ENCODE results near the gene ZNF205. TPM values are rescaled to one million over a fixed set of nuclear protein-coding genes. Genes with fewer than 3 reads are reported as not detected.

The ZNF205 gene
- total and polyA plus RNA-seq, 2 of the 8 experiments (the other 6 are each of a cell fraction or from before 2014, with no cell fraction given), result 19.1 to 19.9 TPM

DNA sequence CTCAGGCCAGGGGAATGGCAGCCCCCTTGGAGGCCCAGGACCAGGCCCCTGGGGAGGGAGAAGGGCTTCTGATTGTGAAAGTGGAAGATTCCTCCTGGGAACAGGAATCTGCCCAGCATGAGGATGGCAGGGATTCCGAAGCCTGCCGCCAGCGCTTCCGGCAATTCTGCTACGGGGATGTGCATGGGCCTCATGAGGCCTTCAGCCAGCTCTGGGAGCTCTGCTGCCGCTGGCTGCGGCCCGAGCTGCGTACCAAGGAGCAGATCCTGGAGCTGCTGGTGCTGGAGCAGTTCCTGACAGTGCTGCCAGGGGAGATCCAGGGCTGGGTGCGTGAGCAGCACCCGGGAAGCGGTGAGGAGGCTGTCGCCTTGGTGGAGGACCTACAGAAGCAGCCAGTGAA, 24.9 kb downstream of the ZNF205 start:
- Histone ChIP-seq H2BK20ac (ENCODE audit: low read length) (no peak overlapping the region), H3K27ac (ENCODE audit: low read depth, low read length) (no peak overlapping the region), H4K8ac (ENCODE audit: extremely low read depth, insufficient read depth, low read length) (no peak overlapping the region), H3K79me2 (ENCODE audit: control insufficient read depth in 1 of 2, insufficient read depth in 2 of 2, low read length in 2 of 2) (peaks cover 7 to 19% of the 10 kb centered on the region in 2 experiments), H4K5ac (ENCODE audit: insufficient read length, low read depth, low read length) (no peak overlapping the region), H3K27me3 (replicated peaks in 1 of 4; ENCODE audit: control insufficient read depth in 3 of 4, extremely low read depth in 1 of 4, insufficient read depth in 3 of 4, low read length in 3 of 4) (no peaks in the 10 kb centered on the region), H3K79me1 (ENCODE audit: low read depth, low read length) (no peaks in the 10 kb centered on the region; the same call in 1 of the 2 replicates), H3K36me3 (ENCODE audit: control insufficient read depth in 2 of 4, insufficient read depth in 4 of 4, low read length in 3 of 4) (peaks cover 0 to 8% (median 3%) of the 10 kb centered on the region in 4 experiments; a peak in 4 of 8 replicates), H3K9me3 (ENCODE audit: insufficient read depth in 2 of 2, low read depth in 1 of 2, low read length in 1 of 2) (no peaks in the 10 kb centered on the region), H2BK5ac (ENCODE audit: low read depth, low read length) (no peak overlapping the region), H3K4me1 (replicated peaks in 1 of 4; ENCODE audit: control insufficient read depth in 3 of 4, insufficient read depth in 4 of 4, low read length in 3 of 4) (0 out of 7 replicates have a peak, but pooled peaks cover 0 to 2% (median 0%) of the 10 kb centered on the region in 4 experiments), H3K14ac (ENCODE audit: insufficient read length) (no peak overlapping the region), H3K4me3 (ENCODE audit: extremely low read depth in 1 of 4, insufficient read depth in 2 of 4, low read depth in 3 of 4, low read length in 4 of 4) (no peak overlapping the region), H3K4me2 (ENCODE audit: insufficient read depth in 1 of 2, low read depth in 2 of 2, low read length in 2 of 2) (no peak overlapping the region), H2BK120ac (replicated peaks; ENCODE audit: low read depth, low read length) (no peak overlapping the region), H3K23ac (ENCODE audit: insufficient read length) (no peak overlapping the region), H2BK15ac (ENCODE audit: low read length) (no peak overlapping the region), H4K91ac (replicated peaks; ENCODE audit: insufficient read length, low read length) (no peak overlapping the region), H3K4ac (replicated peaks; ENCODE audit: insufficient read length, low read depth, low read length) (no peak overlapping the region), H3K9ac (replicated peaks in 1 of 4; ENCODE audit: extremely low read depth in 1 of 4, low read depth in 3 of 4, low read length in 3 of 4) (no peak overlapping the region), H2AK5ac (ENCODE audit: low read depth, low read length) (no peak overlapping the region), H3K18ac (ENCODE audit: extremely low read depth, low read length) (no peak overlapping the region), H2BK12ac (ENCODE audit: low read depth, low read length) (no peak overlapping the region), H3K56ac (replicated peaks; ENCODE audit: insufficient read length, low read depth, low read length) (no peak overlapping the region), H4K20me1 (replicated peaks in 1 of 2; ENCODE audit: control insufficient read depth in 1 of 2, insufficient read depth in 2 of 2, low read length in 2 of 2) (peaks cover 0 to 10% of the 10 kb centered on the region in 2 experiments), H2AFZ (ENCODE audit: low read length) (no peak overlapping the region), H3K23me2 (ENCODE audit: low read depth, low read length) (peaks cover 8% of the 10 kb centered on the region)
- FAIRE-seq, result no peak
- 93% methylated on average over 13 of the region's 13 CpGs; no CpG with 5 or more reads in 1 of the 2 experiments for WGBS, 2 experiments (ENCODE audit: extremely low coverage in 1 of 2, insufficient coverage in 1 of 2, insufficient read length in 1 of 2, insufficient replicate concordance in 2 of 2, low coverage in 1 of 2, low lambda C conversion rate in 2 of 2, missing lambda C conversion rate in 1 of 2)
- no peak for DNase-seq (ENCODE audit: low read depth in 1 of 2, low spot score in 2 of 2)
- ChIA-PET CTCF (ENCODE audit: partially characterized antibody) (interaction anchor here (0.6 to 17.4 kb wide), 6 partner anchors 8 to 92 kb away, joined by 3 to 619 read pairs (median 14); partner anchors contain the start of genes ZNF205 and ZSCAN10), POLR2A (ENCODE audit: partially characterized antibody) (interaction anchor here (0.8 to 1.6 kb wide), 3 partner anchors 11 to 50 kb away, joined by 3 to 6 read pairs (median 3); partner anchors contain the start of gene ZSCAN10)
- TF ChIP-seq SP1 (IDR thresholded peaks at IDR 0.05; ENCODE audit: low read depth, low read length) (no peak), BCL11A (IDR thresholded peaks at IDR 0.05; ENCODE audit: low read depth in 2 of 2, low read length in 2 of 2) (no peak), SP4 (IDR thresholded peaks at IDR 0.05; ENCODE audit: low read length) (no peak), MAFK (IDR thresholded peaks at IDR 0.05; ENCODE audit: low read depth, low read length) (no peak)

Measured in H1 (cell line).